ENCODE measurements around the gene DDB1.

DDB1 gene

DNA sequence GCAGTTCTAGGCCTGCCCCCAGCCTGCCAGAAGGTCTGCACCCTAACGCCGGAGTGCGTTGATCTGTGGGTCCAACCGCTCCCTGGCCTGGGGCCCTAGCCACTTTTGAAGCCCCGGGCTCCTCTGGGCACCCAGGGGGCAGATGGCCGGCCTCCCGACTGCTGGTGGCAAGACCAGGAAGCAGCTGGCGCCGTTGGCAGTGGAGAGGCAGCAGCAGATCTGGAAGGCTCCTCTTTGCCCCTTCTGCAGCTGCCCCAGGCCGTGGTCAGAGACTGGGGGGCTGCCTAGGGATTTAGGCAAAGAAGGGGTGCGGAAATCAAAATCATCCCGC is 37.3 kb downstream of the DDB1 start:
- ATAC-seq (no peak), DNase-seq (no peak)
- no peak overlapping the region for H3K27ac Mint-ChIP-seq
- H3K4me1 Mint-ChIP-seq, result peaks cover 58% of the 10 kb centered on the region
- H3K27me3 Mint-ChIP-seq, result peaks cover 8% of the 10 kb centered on the region
- no peaks in the 10 kb centered on the region for H3K9me3 Mint-ChIP-seq
- H3K4me3 Mint-ChIP-seq, result peak overlapping the region; percentile 92 to 99

DNA sequence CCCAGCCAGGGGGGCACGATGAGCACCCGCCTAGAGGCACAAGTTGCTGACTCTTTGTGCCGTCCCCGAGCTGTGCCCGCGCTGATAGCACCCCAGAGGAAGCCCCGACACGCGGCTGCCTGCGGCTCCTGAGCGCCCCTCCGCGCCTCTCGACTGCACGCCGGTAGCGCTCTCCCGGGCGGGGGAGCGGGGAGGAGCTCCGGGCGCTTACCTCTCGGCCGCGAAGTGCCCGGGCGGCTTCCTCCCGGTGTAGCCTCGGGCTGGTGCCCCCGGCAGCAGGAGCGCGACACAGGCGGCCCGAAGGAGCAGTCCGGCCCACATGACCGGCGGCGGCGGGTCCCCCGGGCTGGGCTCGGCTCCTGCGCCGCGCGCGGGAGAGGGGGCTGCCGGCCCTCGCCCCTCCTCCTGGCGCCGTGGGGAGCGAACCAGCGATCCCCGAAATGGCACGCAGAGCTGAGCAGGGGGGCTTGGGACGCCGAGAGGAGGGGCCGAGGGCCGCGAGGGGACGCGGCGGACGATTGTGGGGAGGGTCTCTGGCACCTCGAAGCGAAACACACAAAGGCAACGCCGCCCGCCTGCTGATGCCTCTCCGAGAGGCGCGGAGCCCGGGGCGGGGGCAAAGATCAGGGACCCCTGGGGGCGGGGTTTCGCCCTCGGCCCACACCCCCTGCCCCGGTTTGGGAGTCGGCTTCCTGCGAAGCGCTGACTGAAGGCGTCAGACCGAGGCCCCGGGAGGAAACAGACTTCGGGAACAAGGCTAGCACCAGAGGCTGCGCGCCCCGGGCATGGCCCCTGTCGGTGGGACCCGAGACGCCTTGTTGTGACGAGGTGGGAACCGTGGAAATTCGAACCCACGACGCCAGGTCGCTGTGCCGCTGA is 37.9 kb downstream of the DDB1 start, which contains the start of gene VWCE:
Gene VWCE (minus strand): TSS at position 600 of the 879 bp plus-strand sequence. CDS start 279 bp downstream, at position 321.
- Mint-ChIP-seq H3K27me3 (peaks cover 8% of the 10 kb centered on the region), H3K4me3 (peak within 1 kb of the TSS; percentile 92 to 99), H3K9me3 (no peaks in the 10 kb centered on the region), H3K4me1 (peaks cover 53% of the 10 kb centered on the region), H3K27ac (peak within 1 kb of the TSS; percentile 85 to 97)
- ATAC-seq (peak; percentile 89), DNase-seq (peak; percentile 82 to 85)

DNA sequence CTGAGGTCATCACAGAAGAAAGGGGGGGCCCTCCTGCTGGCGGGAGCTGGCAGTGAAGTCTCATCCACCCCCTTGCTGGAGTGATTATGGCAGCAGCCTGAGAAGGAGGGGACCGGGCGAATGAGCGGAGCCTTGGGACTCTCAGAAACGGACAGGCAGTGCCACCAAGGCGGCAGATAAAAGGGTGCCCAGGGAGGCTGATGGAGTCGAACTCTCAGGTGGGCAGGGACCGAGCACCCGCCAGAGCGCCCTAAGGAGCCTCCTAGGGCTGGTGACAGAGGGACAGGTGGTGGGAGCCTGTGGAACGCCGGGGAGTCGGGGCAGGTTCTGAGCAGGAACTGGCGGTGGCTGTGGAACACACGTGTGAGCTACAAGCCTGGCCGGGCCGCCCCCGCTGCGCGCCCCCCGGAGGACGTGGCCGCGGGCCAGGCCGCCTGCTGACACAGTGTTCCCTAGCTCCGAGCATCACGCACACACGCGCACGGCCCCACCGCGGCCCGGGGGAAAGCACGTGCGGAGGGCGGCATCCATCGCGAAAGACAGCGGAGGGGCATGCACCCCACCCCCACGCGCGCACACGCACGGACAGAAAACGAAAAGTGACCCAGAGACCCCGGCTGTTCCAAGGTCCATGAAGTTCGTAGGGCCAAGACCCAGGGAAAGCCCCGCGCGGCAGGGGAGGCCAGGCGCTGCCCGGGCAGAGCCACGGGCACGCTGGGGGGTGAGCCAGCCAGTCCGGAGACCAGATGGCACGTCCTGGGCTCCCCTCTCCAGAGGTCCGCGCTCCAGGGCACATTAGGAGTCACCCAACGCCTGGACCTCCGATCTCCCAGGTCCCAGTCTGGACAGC is 38.8 kb downstream of the DDB1 start:
- Mint-ChIP-seq H3K27ac (peak overlapping the region; percentile 85 to 97), H3K4me1 (peaks cover 44% of the 10 kb centered on the region), H3K4me3 (peak overlapping the region; percentile 92 to 99), H3K27me3 (peaks cover 8% of the 10 kb centered on the region), H3K9me3 (no peaks in the 10 kb centered on the region)
- DNase-seq (peak; percentile 52 to 69), ATAC-seq (peak; percentile 72)

DNA sequence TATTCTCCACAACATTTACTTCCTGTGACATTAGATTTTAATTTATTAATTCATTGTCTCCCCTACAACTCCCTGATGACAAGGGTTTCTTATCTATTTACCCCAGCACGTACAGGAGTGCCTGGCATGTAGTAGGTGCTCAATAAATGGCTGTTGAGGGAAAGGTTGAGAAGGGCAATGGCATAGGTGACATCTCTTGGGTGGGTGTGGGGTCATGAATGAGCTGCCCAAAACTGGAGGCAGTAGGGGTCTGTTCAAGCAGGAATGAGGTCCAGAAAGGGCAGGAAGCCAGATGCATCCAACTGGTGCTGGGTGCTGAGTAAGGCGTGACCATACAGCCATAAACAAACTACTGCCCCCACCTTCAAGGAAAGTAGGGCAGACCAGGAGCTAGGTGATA is 40.5 kb downstream of the DDB1 start:
- peak overlapping the region; percentile 55 to 83 for H3K27ac Mint-ChIP-seq

DNA sequence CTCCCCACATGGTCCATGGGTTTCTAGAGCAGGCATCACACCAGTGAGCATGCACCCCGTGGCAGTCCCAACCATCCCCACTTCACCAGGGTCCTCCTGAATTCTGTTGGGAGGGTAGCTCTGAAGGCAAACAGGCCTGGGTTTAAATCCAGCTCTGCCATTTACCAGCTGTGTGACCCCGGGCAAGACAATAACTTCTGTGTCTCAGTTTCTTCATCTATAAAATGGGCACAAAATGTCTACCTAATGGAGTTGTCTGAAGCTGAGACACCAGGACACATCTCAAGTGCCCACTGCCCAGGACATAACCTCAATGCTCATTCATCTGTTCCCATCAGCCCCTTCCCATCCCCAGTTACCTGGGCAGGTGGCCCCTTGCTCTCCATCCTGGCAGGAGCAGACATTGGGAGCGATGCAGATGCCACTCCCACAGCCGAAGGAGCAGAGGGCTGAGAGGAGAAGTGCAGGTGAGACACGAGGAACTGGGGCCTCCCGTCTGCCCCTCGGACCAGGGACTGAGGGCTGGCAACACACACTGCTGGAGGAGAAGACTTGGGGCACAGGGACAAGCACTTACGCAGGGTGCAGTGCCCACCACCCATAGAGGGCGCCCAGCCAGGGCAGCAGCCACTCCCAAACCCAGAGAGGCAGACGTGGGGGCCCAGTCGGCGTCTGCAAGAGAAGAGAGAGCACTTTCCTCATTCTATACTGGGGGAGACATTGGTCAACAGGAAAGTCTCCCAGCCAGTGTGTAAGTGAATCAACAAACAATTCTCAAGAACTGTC is 41.8 kb downstream of the DDB1 start:
- ATAC-seq (no peak), DNase-seq (no peak)
- Mint-ChIP-seq H3K27me3 (peaks cover 8% of the 10 kb centered on the region), H3K4me1 (peaks cover 20% of the 10 kb centered on the region), H3K4me3 (no peak overlapping the region), H3K9me3 (no peaks in the 10 kb centered on the region), H3K27ac (no peak overlapping the region)

More for the DNA sequence above, 40.5 kb downstream of the DDB1 start:
- peaks cover 8% of the 10 kb centered on the region for H3K27me3 Mint-ChIP-seq
- peak overlapping the region; percentile 34 to 53 for H3K4me3 Mint-ChIP-seq
- no peak for ATAC-seq
- H3K9me3 Mint-ChIP-seq, result no peaks in the 10 kb centered on the region
- DNase-seq, result no peak
- peaks cover 27% of the 10 kb centered on the region for H3K4me1 Mint-ChIP-seq

- H3K4me1 Mint-ChIP-seq, result peaks cover 6% of the 10 kb centered on the region
- no peak for ATAC-seq
- no peak overlapping the region for H3K27ac Mint-ChIP-seq
- H3K27me3 Mint-ChIP-seq, result peaks cover 4% of the 10 kb centered on the region
- DNase-seq, result no peak
- H3K9me3 Mint-ChIP-seq, result no peaks in the 10 kb centered on the region
- no peak overlapping the region for H3K4me3 Mint-ChIP-seq
These were observed 45.4 kb downstream of the DDB1 start for GRCh38 chr11:61287338-61287977.

DNA sequence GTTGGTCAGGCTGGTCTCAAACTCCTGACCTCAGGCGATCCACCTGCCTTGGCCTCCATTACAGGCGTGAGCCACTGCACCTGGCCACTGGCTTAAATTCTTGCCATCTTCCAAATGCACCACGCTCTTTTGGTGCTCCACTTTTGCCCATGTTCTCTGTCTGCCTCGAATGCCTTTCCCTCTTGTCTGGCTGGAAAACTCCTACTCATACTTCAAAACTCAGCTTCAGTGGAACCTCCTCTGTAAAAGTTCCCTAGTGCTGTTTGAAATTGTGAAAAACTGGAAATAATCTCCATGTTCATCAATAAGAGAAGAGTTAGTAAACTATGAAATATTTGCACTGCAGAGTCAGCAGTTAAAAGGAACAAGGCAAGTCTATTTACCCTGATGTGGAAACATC is 49.3 kb downstream of the DDB1 start:
- H3K27me3 Mint-ChIP-seq, result no peaks in the 10 kb centered on the region
- H3K27ac Mint-ChIP-seq, result no peak overlapping the region
- ATAC-seq (no peak), DNase-seq (no peak)
- no peak overlapping the region for H3K4me3 Mint-ChIP-seq
- peaks cover 5% of the 10 kb centered on the region for H3K4me1 Mint-ChIP-seq
- H3K9me3 Mint-ChIP-seq, result no peaks in the 10 kb centered on the region

DNA sequence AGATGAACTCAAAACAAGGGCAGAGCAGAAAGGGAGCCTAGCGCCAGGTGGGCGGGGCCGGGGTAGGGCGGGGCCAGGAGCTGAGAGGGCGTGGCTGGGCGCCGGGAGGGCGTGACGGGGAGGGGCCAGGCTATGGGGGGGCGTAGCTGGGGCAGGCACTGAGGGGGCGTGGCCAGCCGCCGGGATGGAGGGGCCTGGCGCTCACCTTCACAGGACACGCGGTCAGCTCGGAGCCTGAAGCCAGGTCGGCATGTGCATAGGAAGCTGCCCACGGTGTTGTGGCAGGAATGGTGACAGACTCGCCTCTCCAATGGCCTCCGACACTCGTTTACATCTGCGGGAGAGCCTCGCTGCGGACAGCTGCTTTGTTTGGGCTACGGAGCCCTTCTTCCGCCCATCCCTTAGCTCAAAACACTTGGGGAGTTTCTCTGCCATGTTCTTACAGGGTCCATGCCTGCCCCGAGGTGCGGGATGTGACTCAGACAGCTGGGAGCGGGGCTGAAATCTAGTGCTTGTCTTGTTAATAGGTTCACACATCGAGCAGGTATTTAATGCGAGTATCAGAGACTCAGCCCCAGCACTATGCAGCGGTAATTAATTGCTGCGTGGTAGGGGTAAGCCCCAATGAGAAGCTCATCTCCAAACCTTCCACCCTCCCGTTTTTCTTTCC is 51.2 kb downstream of the DDB1 start:
- H3K27ac Mint-ChIP-seq, result no peak overlapping the region
- H3K27me3 Mint-ChIP-seq, result no peaks in the 10 kb centered on the region
- H3K4me3 Mint-ChIP-seq, result no peak overlapping the region
- no peak for DNase-seq
- no peaks in the 10 kb centered on the region for H3K9me3 Mint-ChIP-seq
- H3K4me1 Mint-ChIP-seq, result peaks cover 5% of the 10 kb centered on the region
- peak; percentile 54 for ATAC-seq

GRCh38 chr11:61280883-61281580 is 51.9 kb downstream of the DDB1 start:
- Mint-ChIP-seq H3K27ac (no peak overlapping the region), H3K4me1 (peaks cover 5% of the 10 kb centered on the region), H3K27me3 (no peaks in the 10 kb centered on the region), H3K4me3 (no peak overlapping the region), H3K9me3 (no peaks in the 10 kb centered on the region)
- DNase-seq, result no peak
- ATAC-seq, result no peak

DNA sequence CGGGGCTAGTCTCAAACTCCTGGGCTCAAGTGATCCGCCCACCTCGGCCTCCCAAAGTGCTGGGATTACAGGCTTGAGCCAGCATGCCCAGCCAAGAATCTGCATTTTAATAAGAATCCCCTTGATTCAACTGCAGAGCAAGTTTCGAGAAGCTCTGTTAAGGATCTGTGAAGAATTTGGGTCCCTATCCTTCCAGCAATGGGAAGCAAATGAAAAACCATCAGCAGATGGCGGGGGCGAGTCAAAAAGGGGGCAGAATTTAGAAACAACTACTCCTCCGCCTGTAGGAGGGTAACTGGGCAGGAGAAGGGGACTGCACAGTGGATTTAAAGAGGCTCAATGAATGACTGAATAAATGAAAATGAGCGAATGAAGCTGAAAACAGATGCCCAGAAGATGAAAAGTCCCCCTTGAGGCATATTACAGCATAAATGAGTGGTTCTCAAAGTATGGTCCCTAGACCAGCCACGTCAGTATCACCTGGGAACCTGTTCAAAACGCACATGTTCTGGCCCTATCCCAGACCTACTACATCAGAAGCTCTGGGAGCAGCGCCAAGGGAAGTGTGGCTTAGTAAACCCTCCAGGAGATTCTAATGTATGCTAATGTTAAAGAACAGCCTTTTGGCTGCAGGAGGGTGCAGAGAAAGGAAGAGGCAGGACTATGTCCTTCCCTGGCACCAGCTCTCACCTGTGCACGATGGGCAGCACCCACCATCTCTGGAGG is 52.8 kb downstream of the DDB1 start:
- ATAC-seq, result no peak
- H3K9me3 Mint-ChIP-seq, result no peaks in the 10 kb centered on the region

GRCh38 chr11:61278001-61278470 is 54.9 kb downstream of the DDB1 start:
- Mint-ChIP-seq H3K9me3 (no peaks in the 10 kb centered on the region), H3K27me3 (no peaks in the 10 kb centered on the region)
- no peak for DNase-seq

More for the DNA sequence above, 52.8 kb downstream of the DDB1 start:
- no peak overlapping the region for H3K4me3 Mint-ChIP-seq
- DNase-seq, result no peak
- peaks cover 5% of the 10 kb centered on the region for H3K4me1 Mint-ChIP-seq
- no peaks in the 10 kb centered on the region for H3K27me3 Mint-ChIP-seq
- H3K27ac Mint-ChIP-seq, result no peak overlapping the region

GRCh38 chr11:61277186-61278000 is 55.5 kb downstream of the DDB1 start:
- Mint-ChIP-seq H3K9me3 (no peaks in the 10 kb centered on the region), H3K27ac (no peak overlapping the region), H3K4me3 (no peak overlapping the region), H3K4me1 (peaks cover 5% of the 10 kb centered on the region), H3K27me3 (no peaks in the 10 kb centered on the region)
- ATAC-seq, result no peak
- DNase-seq, result no peak

More at GRCh38 chr11:61278001-61278470, 54.9 kb downstream of the DDB1 start:
- no peak for ATAC-seq
- Mint-ChIP-seq H3K4me1 (peaks cover 5% of the 10 kb centered on the region), H3K27ac (peak overlapping the region in 1 of 2 donors; percentile 45), H3K4me3 (no peak overlapping the region)

DNA sequence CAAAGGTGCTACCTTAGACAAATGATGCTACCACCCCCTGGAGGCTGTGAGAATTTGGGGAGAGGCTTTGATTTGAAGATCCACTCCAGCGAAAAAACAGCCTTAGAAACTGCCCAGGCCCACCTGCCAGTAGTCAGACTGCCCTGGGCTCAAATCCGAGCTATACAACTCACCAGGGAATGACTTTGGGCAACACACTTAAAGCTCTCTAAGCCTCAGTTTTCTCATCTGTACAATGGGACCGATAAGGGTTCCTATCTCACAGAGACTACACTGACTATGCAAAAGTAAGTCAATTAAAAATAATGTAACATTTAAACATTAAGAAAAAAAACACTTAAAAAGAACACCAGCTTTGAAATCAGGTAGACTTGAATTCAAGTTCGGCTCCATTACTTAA is 57.7 kb downstream of the DDB1 start:
- H3K4me1 Mint-ChIP-seq, result no peaks in the 10 kb centered on the region
- no peak overlapping the region for H3K27ac Mint-ChIP-seq
- no peak for DNase-seq
- H3K27me3 Mint-ChIP-seq, result no peaks in the 10 kb centered on the region
- ATAC-seq, result no peak
- H3K4me3 Mint-ChIP-seq, result no peak overlapping the region
- no peaks in the 10 kb centered on the region for H3K9me3 Mint-ChIP-seq
